ENCODE measurements around the gene PTDSS2.

The PTDSS2 gene

DNA sequence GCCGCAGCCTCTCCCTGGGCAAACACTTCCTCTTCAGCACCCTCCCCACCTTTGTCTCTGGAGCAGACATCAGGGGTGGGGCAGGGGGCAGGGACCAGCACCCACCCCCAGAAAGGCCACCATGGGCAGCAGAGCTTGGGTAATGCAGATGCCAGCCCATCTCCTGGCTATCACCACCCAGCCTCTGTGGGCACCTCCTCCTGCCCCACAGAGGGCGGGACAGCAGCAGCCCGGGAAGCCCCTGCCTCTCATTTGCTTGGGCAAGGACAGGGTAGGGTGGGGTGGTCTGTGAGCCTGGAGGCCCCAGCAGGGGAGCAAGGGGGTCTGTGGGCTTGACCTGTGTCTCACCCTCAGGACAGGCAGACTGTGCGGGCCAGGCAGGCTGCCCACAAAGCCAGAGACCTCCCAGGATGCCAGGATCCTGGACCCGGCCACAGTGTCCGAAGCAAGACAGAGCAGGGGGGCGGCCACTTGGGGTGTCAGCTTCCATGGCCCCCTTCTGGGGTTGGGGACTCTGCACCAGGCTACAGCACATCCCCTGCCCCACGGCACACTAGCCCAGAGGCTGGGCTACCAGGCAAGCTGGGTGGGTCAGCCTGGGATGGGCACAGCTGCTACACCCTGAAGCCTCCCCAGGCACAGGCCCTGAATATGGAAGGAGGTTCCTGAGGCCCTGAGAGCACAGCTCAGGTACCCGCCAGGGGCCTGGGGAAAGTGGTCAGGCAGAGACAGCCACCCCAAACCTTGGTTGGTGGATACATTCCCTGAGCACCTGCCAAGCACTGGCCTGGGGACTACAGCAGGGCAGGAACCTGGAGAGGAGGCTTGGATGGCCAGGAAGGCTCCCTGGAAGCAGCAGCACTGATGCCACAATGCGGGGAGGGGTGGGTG, 52.5 kb downstream of the PTDSS2 start:
- TF ChIP-seq, protein P1, sequence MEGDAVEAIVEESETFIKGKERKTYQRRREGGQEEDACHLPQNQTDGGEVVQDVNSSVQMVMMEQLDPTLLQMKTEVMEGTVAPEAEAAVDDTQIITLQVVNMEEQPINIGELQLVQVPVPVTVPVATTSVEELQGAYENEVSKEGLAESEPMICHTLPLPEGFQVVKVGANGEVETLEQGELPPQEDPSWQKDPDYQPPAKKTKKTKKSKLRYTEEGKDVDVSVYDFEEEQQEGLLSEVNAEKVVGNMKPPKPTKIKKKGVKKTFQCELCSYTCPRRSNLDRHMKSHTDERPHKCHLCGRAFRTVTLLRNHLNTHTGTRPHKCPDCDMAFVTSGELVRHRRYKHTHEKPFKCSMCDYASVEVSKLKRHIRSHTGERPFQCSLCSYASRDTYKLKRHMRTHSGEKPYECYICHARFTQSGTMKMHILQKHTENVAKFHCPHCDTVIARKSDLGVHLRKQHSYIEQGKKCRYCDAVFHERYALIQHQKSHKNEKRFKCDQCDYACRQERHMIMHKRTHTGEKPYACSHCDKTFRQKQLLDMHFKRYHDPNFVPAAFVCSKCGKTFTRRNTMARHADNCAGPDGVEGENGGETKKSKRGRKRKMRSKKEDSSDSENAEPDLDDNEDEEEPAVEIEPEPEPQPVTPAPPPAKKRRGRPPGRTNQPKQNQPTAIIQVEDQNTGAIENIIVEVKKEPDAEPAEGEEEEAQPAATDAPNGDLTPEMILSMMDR (IDR thresholded peaks at IDR 0.05; ENCODE audit: low read depth, low read length) = no peak
- H3K4me3 ChIP-seq (ENCODE audit: low read depth, low read length) = no peak overlapping the region
- no peak for DNase-seq (ENCODE audit: low read depth, low spot score)
- in situ Hi-C loops (cut with HindIII; ENCODE audit: low sequenced_read_pairs) = no loop called here

DNA sequence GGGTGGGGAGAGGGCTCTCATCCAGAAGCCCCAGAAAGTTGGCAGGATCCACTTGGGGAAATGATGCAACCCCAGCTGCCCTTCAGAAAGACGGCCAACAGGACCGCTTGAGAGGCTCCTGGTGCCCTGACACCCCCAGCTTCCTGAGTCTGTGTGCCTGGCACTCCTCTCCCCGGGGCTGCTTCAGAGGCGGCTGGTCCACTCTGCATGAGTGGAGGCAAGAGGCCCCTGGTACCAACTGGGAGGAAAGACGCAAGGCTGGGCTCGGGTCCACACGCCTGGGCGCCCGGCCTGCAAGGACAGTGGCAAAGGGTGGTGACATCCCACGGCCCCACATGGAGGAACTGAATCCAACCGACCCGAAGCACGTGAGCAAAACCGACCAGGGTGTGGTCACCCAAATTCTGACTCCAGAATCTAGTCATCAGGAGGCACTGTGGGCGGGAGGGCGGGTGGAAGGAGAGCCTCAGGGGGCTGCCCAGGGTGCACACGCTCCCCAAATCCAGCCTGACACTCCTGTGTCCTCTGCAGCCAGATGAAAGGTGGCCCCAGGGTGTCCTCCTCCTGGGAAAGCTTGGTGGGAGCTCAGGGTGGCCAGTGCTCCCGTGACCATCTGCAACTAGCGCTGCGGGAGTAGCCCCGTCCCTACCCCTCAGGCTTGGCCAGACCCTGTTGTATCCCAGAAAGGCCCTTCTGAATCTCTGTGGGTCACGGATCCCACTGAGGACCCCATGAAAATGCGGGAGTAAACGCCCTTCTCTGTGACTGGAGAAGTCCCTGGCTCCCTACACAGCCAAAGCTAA, 53.3 kb downstream of the PTDSS2 start:
- TF ChIP-seq, protein P1 (IDR thresholded peaks at IDR 0.05; ENCODE audit: low read depth, low read length) = no peak
- in situ Hi-C loops (cut with HindIII; ENCODE audit: low sequenced_read_pairs) = no loop called here
- peak overlapping the region; percentile 44 for H3K4me3 ChIP-seq (ENCODE audit: low read depth, low read length)
- DNase-seq (ENCODE audit: low read depth, low spot score) = peak; percentile 18

DNA sequence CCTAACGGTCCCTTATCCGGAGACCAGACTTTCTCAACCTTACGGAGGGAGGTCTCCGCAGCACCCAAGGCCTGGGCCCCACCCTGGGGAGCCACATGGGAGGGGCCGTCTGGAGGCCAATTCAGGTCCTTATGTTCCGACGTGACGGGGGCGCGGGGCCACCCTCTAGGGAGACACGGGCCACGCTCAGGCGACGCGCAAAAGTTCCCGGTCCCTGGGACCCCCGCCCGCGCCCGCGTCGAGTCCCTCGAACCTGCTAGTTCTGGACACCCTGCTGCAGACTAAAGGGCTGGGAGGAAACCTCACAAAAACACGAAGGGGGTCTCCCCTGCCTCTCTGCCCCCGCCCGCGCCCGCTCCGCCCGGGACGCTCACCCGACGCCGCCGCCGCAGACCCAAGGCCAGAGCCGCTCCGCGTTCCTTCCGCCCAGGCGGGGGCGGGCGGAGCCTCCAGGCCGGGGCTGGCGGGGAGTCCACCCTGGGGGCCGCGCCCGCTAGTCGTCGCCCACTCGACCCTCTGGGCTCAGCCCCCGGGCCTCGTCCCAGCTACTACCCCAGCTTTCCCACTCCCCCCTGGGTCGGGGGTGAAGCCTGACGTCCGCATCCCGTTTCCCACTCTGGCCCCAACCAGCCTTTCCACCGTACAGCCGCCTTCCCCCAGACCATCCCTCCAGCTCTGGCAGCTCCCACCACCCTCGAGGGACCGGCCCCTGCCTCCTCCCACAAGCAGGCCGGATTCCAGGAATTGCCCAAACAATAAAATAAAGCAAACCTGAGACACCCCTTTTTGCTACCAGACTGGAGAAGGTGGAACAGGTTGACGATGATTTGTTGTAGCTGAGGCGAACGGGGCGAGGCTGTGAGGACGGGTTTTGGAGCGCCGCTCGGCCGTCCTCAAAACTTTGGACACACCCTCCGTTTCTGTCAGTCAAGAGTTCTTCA, 54.2 kb downstream of the PTDSS2 start:
- TF ChIP-seq, protein P1 (IDR thresholded peaks at IDR 0.05; ENCODE audit: low read depth, low read length) = peak; percentile 1
- peak; percentile 17 for DNase-seq (ENCODE audit: low read depth, low spot score)
- peak overlapping the region; percentile 44 for H3K4me3 ChIP-seq (ENCODE audit: low read depth, low read length)
- in situ Hi-C loops (cut with HindIII; ENCODE audit: low sequenced_read_pairs) = no loop called here

DNA sequence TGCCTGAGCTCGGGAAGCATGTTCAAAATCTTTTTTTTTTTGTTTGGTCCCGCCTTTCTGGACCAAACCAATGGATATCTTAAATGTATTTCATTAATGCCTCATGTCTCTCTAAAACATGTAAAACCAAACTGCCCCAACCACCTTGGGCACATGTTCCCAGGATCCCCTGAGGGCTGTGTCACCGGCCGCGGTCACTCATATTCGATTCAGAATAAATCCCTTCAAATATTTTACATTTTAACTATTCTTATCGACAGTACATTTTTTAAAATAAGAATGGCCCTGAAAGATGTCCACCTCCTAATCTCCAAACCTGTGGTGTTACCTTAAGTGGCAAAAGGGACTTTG, 54.9 kb downstream of the PTDSS2 start:
- H3K4me3 ChIP-seq (ENCODE audit: low read depth, low read length) = peak overlapping the region; percentile 44
- TF ChIP-seq, protein P1 (IDR thresholded peaks at IDR 0.05; ENCODE audit: low read depth, low read length) = no peak
- DNase-seq (ENCODE audit: low read depth, low spot score) = no peak
- in situ Hi-C loops (cut with HindIII; ENCODE audit: low sequenced_read_pairs) = no loop called here

DNA sequence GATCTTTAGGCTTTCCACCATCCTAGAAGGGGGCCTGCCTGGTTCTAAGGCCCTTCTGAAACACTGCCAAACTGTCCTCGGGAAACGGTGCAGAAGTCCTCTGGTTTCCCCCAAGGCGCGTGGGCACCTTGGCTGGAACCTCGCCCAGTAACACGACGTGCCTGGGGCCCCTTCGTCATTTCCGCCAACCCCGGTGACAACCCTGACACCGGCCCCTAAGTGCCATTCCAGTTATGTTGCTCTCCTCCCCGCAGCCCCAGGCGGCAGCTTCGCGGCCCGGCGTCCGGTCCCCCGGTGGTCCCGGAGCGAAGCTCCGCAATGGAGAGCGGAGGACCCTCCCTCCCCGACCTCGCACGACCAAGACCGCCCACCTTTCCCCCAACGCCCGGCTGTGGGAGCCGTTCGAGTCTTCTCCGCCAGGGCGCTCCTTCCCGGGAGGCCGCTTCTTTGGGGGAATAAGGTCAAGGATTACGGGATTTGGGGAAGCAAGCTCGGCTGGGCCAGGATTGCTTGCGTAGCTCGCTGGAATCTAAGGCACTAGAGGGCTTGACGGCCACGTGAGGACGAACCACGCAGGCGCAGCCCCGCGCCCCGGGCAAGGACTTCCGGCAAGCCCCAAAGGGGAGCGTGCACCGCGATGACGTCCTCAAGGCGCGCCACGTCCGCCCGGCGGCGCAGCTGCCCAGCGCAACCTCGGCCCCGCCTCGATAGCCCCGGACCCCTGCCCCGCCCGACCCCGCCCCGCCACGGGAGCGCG, 56.3 kb downstream of the PTDSS2 start:
- peak overlapping the region; percentile 83 for H3K4me3 ChIP-seq (ENCODE audit: low read depth, low read length)
- in situ Hi-C loops (cut with HindIII; ENCODE audit: low sequenced_read_pairs) = no loop called here
- peak; percentile 98 for DNase-seq (ENCODE audit: low read depth, low spot score)
- TF ChIP-seq, protein P1 (IDR thresholded peaks at IDR 0.05; ENCODE audit: low read depth, low read length) = no peak
